HG03064 (cell line): ENCODE data around the gene GCNT2.
"Not testable (repeated sequence)": the region's sequence is repeated elsewhere in the genome, so short reads cannot be mapped to it uniquely, and the experiment has no call there.

Experiments used
- ATAC-seq: cut with Tn5 transposase; IDR thresholded peaks from one replicate; pipeline ENCODE4 v1.9.1; 2021; ENCODE audit warnings: low read depth; ENCODE audit not compliant: unreplicated experiment

GCNT2 gene

GRCh38 chr6:10577112-10577511 is 56.0 kb downstream of the GCNT2 start:
- no peak for ATAC-seq

- no peak for ATAC-seq
Observed at GRCh38 chr6:10578723-10579122, 57.6 kb downstream of the GCNT2 start.

GRCh38 chr6:10579803-10580202 is 58.7 kb downstream of the GCNT2 start:
- no peak for ATAC-seq

- no peak for ATAC-seq
Observed at GRCh38 chr6:10580570-10580969, 59.4 kb downstream of the GCNT2 start.

GRCh38 chr6:10581402-10581801 is 60.3 kb downstream of the GCNT2 start:
- not testable (repeated sequence) for ATAC-seq

DNA sequence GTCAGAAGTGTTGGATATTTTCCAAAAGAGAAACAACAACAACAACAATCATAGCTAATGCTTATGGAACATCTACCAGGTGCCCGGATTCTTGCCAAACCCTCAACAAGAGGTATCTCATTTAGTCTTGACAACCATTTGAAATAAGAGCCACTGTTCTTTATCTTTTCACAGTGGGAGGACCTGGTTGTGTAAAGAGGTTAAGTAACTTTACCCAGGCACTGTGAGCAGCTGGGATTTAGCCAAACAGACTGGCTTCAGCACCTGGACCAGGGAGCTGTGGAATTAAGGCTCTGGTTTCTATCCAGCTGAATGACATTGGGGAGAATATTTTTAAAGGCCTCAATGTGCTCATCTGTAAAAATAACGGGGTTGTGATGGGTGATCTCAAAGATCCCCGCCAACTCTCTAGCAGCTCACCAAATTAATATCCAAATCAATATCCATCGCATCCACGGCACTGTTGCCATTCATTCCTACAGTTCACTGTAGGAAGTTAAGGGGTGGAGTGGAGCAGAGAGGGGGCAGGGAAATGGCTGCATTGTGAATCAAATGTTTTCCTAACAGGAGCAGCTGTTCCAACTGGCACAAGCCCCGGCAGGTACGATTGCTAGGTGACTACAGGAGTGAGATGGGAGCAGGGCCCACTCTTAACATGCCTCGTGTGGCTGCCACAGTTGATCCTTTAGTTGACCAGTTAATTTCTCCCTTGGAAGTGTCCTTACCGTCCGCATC is 61.8 kb downstream of the GCNT2 start:
- ATAC-seq, result no peak

DNA sequence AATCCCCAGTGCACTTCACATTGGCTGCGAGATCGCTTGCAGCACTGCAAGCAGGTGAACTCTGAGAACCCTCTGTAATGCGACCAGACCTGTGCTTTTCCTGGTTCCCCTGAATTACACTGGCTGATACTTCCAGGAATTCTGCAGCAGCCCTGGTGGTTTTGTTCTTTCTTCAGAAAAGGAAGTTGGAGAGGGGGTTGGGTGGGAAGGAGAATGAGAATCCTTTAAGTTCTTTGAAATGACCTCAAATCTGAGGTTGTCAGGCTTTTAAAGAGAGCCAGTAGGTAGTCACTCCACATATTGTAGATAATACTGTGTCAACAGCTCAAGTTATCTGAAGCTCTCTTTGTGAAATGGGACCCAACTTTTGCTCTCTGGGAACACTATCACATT is 62.4 kb downstream of the GCNT2 start:
- ATAC-seq, result no peak

GRCh38 chr6:10584607-10585006 is 63.5 kb downstream of the GCNT2 start:
- ATAC-seq, result no peak

- ATAC-seq, result no peak
Observed at GRCh38 chr6:10585209-10585845, 64.2 kb downstream of the GCNT2 start.

DNA sequence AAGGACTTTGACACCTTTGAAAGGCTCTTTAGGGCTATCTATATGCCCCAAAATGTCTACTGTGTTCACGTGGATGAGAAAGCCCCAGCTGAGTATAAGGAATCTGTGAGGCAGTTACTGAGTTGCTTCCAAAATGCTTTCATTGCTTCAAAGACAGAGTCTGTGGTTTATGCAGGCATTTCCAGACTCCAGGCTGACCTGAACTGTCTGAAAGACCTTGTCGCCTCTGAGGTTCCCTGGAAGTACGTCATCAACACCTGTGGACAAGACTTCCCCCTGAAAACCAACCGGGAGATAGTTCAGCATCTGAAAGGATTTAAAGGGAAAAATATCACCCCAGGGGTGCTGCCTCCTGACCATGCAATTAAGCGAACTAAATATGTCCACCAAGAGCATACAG is 65.2 kb downstream of the GCNT2 start:
- no peak for ATAC-seq

DNA sequence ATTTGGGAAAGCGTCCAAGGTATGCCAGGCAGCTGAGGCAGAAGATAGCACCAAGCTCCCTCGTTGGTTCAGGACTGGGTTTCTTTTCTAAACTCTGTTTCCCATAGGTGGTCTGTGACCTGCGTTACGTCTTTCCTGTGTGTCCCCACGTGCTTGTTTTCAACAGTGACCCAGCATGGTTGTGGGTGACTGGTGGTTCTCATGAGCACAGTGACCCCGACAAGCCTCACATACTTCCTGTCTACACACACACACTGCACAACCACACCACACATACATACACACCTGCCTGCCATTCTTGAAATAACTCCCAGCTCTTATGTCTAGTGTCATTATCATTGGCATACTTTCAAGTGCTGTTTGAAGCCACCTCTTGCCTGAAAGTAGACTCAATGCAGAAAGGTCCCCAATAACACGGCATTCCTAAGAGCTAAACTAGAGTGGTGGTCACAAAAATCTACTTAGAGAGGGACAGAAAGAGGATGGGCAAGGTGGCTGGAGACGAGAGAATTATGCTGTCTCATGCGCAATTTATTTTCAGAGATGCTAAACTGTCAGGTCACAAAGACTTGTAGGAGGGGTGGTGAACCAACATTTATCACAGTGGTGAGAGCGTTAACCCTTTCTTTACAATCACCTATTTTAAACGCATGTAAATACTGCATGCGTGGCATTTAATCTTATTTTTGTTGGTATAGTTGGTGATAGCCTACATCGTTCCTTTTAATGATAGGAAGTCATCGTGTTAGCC is 66.7 kb downstream of the GCNT2 start:
- ATAC-seq, result no peak

DNA sequence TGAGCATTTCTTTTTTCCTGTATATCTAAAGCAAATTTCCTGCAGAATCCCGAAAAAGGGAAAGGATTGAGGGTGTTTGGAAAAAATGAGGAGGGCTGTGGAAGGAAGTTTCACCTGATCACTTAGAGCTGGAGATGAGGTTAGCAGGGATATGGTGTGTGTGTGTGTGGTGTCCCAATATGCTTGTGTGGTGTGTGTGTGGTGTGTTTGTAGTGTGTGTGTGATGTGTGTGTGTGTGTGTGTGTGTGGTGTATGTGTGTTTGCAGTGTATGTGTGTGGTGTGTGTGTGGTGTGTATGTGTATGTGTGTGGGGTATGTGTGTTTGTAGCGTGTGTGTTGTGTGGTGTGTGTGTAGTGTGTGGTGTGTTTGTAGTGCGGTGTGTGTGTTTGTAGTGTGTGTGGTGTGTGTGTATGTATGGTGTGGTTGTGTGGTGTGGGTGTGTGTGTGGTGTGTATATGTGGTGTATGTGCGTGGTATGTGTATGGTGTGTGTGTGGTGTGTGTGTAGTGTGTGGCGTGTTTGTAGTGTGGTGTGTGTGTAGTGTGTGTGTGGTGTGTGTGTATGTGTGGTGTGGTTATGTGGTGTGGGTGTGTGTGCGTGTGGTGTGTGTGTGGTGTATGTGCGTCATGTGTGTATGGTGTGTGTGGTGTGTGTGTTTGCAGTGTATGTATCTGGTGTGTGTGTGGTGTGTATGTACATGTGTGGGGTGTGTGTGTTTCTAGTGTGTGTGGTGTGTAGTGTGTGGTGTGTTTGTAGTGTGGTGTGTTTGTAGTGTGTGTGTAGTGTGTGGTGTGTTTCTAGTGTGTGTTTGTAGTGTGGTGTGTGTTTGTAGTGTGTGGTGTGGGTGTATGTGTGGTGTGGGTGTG is 67.6 kb downstream of the GCNT2 start:
- no peak for ATAC-seq

- ATAC-seq, result no peak
Observed at GRCh38 chr6:10589429-10589727, 68.2 kb downstream of the GCNT2 start.

DNA sequence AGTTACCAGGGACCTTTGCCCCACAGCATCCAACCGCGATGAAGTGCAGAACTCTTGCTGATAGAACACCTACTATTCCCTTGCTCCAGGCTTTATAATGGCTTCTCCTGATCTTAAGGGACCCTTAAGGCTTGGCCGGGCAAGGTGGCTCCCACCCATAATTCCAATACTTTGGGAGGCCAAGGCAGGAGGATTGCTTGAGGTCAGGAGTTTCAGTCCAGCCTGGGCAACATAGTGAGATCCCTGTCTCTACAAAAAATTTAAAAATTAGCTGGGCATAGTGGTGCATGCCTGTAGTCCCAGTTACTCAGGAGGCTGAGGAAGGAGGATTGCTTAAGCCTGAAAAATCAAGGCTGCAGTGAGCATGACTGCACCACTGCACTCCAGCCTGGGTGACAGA is 68.8 kb downstream of the GCNT2 start:
- ATAC-seq, result no peak

GRCh38 chr6:10591422-10592160 is 70.4 kb downstream of the GCNT2 start:
- ATAC-seq, result no peak

- no peak for ATAC-seq
Observed at GRCh38 chr6:10595731-10596664, 74.8 kb downstream of the GCNT2 start.

DNA sequence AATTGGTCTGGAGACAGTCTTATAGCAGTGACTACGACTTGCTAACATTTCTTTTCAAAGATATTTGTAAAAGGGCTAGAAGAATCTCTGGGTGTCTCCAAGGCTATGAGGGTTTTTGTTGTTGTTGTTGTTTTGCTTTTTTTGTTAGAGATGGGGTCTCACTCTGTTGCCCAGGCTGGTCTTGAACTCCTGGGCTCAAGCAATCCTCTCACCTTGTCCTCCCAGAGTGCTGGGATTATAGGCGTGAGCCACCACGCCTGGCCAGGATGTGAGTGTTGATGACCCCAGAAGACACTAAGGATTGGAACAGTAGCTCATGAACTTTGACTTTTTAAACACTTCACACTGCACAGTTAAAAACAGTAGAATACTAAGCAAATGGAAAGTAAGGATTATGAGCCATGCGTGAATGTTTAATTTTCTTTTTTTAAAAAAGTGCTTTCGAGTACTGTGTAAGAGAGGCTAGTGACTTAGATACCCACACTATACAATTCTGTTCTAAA is 76.4 kb downstream of the GCNT2 start:
- ATAC-seq, result no peak

DNA sequence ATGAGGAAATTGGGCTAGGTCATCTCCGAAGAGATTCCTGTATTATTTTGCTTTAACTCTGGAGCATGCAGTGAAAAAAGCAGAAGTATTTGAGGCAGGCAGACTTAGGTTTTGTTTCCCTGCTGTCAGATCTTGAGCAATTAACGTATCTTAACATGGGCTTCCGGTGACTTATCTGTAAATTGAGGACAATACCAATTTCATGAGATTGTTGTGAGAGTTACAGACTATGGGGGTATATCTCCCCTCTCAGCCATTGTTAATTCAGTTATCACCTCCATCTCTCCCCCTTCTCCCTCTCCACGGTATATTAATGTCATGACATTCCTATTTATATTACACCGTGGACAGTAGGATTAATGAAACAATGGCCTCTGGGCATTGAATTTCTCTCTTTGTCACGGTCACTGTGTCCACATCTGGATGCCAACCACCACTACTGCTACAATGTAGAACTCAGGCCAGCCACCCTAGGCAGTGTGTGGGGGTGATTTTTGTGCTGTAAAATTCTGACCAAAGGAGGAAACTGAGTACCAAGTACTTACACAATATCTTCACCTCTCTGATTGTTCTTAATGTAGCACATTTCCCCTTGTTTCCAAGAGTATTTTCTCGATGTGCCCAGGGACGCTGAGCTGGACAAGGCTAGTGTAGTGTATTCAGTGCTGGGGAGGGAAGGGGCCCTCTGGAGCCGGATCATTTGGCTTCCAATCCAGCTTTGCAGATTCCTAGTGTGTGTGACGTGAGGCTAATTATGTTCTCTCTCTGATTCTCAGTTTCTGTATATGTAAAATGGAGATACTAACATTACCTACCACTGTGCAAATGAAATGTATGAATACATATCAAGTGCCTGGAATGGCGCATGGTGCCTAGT is 77.2 kb downstream of the GCNT2 start:
- no peak for ATAC-seq
